IMR-90 (cell line): ENCODE measurements around the gene PIK3R3. TPM values are rescaled to one million over a fixed set of nuclear protein-coding genes. Genes with fewer than 3 reads are reported as not detected.

Experiments used
- ATAC-seq: fragments of 200-7000 bp; cut with Tn5 transposase; 2 replicates; pipeline ENCODE4 v1.9.1; 2020; ENCODE audit warnings: low read depth, mild to moderate bottlenecking, moderate library complexity
- BruUV-seq: library from RNA; stranded (reverse); fragments of 400-500 nt; replicated peaks from 2 replicates; lab custom pipeline; 2021; lab: Mats Ljungman, UMichigan
- CTCF ChIA-PET: fragments of 300-600 bp; formaldehyde crosslinking; extraction: SDS; loops from one replicate; lab custom pipeline; 2021; ENCODE audit warnings: antibody characterized with exemption; lab: Yijun Ruan, JAX
- POLR2A ChIA-PET: fragments of 300-600 bp; sonication (Branson Sonifier 250); formaldehyde crosslinking; loops from one replicate; lab custom pipeline; 2022; ENCODE audit warnings: antibody characterized with exemption; ENCODE audit not compliant: unreplicated experiment; lab: Charles Lee
- DNase-seq: peaks from one replicate; pipeline ENCODE4 v3.0.0; 2013
- H2AFZ ChIP-seq: replicated peaks from 2 replicates; pipeline ENCODE3; 2013; ENCODE audit warnings: low read length, mild to moderate bottlenecking; ENCODE audit not compliant: poor library complexity
- H2AK5ac ChIP-seq: 2 replicates; pipeline ENCODE4 v1.6.1; 2013; ENCODE audit warnings: low read depth, low read length, inconsistent platforms
- H2AK9ac ChIP-seq: replicated peaks from 2 replicates; pipeline ENCODE3; 2013; ENCODE audit warnings: mild to moderate bottlenecking, low read depth, low read length, moderate library complexity; ENCODE audit not compliant: poor library complexity
- H2BK120ac ChIP-seq: 2 replicates; pipeline ENCODE4 v1.6.1; 2013; ENCODE audit warnings: low read depth, low read length, inconsistent platforms
- H2BK15ac ChIP-seq: 3 replicates; pipeline ENCODE4 v1.6.1; 2013; ENCODE audit warnings: low read depth, low read length, inconsistent platforms
- H2BK20ac ChIP-seq: 2 replicates; pipeline ENCODE4 v1.6.1; 2013; ENCODE audit warnings: low read depth, mild to moderate bottlenecking, inconsistent platforms, low read length, moderate library complexity
- H2BK5ac ChIP-seq: 2 replicates; pipeline ENCODE4 v1.6.1; 2013; ENCODE audit warnings: mild to moderate bottlenecking, low read depth, low read length, inconsistent platforms; ENCODE audit not compliant: poor library complexity, severe bottlenecking
- H3K14ac ChIP-seq: replicated peaks from 2 replicates; pipeline ENCODE4 v1.6.1; 2013; ENCODE audit warnings: low read depth, low read length, inconsistent platforms
- H3K18ac ChIP-seq: 2 replicates; pipeline ENCODE4 v1.6.1; 2013; ENCODE audit warnings: low read depth, low read length, control low read depth
- H3K23ac ChIP-seq: 2 replicates; pipeline ENCODE4 v1.6.1; 2013; ENCODE audit warnings: low read depth, low read length, inconsistent platforms
- H3K27ac ChIP-seq: 2 replicates; pipeline ENCODE4 v1.5.1; 2013; ENCODE audit warnings: mild to moderate bottlenecking, control low read depth, low read length; ENCODE audit not compliant: insufficient read depth
- H3K27me3 ChIP-seq: 2 replicates; pipeline ENCODE4 v1.6.1; 2013; ENCODE audit warnings: low read length; ENCODE audit not compliant: control insufficient read depth, insufficient read depth
- H3K36me3 ChIP-seq: 2 replicates; pipeline ENCODE4 v1.6.1; 2013; ENCODE audit warnings: low read length, mixed read lengths; ENCODE audit not compliant: control insufficient read depth, insufficient read depth
- H3K4ac ChIP-seq: 2 replicates; pipeline ENCODE4 v1.6.1; 2013; ENCODE audit warnings: low read depth, low read length, inconsistent platforms
- H3K4me1 ChIP-seq: 2 replicates; pipeline ENCODE4 v1.6.1; 2013; ENCODE audit warnings: low read length, mixed read lengths; ENCODE audit not compliant: control insufficient read depth, insufficient read depth
- H3K4me2 ChIP-seq: 2 replicates; pipeline ENCODE4 v1.6.1; 2013; ENCODE audit warnings: low read depth, mild to moderate bottlenecking, control low read depth, low read length, moderate library complexity
- H3K4me3 ChIP-seq: 2 replicates; pipeline ENCODE4 v1.5.1; 2013; ENCODE audit warnings: low read depth, mild to moderate bottlenecking, control low read depth, low read length, moderate library complexity; ENCODE audit not compliant: insufficient read depth
- H3K56ac ChIP-seq: 2 replicates; pipeline ENCODE4 v1.6.1; 2013; ENCODE audit warnings: low read length, inconsistent platforms; ENCODE audit not compliant: insufficient read depth; ENCODE audit errors: extremely low read depth
- H3K79me1 ChIP-seq, 2 experiments: 2 replicates each; pipeline ENCODE4 v1.6.1; 2013; ENCODE audit warnings: low read length in 2 of 2, inconsistent platforms in 1 of 2, low read depth in 1 of 2
- H3K9ac ChIP-seq: 2 replicates; pipeline ENCODE4 v1.6.1; 2013; ENCODE audit warnings: low read depth, low read length, control low read depth
- H3K9me1 ChIP-seq: 2 replicates; pipeline ENCODE4 v1.6.1; 2013; ENCODE audit warnings: low read length, inconsistent platforms; ENCODE audit not compliant: insufficient read depth
- H3K9me3 ChIP-seq: 2 replicates; pipeline ENCODE4 v1.6.1; 2013; ENCODE audit warnings: low read length; ENCODE audit not compliant: control insufficient read depth, insufficient read depth
- H4K20me1 ChIP-seq: 2 replicates; pipeline ENCODE4 v1.6.1; 2013; ENCODE audit warnings: low read length, inconsistent platforms; ENCODE audit not compliant: insufficient read depth
- H4K5ac ChIP-seq: 2 replicates; pipeline ENCODE4 v1.6.1; 2013; ENCODE audit warnings: mild to moderate bottlenecking, low read depth, low read length, control low read depth
- H4K8ac ChIP-seq, 2 experiments: 2 replicates each; pipeline ENCODE4 v1.6.1; 2013; ENCODE audit warnings: low read depth in 2 of 2, low read length in 2 of 2, control low read depth in 1 of 2, inconsistent platforms in 1 of 2
- H4K91ac ChIP-seq: 2 replicates; pipeline ENCODE4 v1.6.1; 2013; ENCODE audit warnings: low read depth, low read length, inconsistent platforms; ENCODE audit not compliant: insufficient read depth
- CTCF ChIP-seq: conservative IDR thresholded peaks from 2 replicates; pipeline ENCODE4 v1.5.1; 2012; ENCODE audit warnings: mild to moderate bottlenecking, low read depth, low read length, improper control_type of control experiment
- MAFK ChIP-seq: IDR thresholded peaks from 2 replicates; pipeline ENCODE4 v1.6.1; 2012; ENCODE audit warnings: low read depth, low read length, improper control_type of control experiment
- WGBS, 2 experiments: methylation state at CpG; one replicate each; pipeline versions ENCODE4 v1.1.5 to v1.1.7; 2013; ENCODE audit warnings: missing lambda C conversion rate in 2 of 2; ENCODE audit not compliant: insufficient read length in 1 of 2; ENCODE audit errors: extremely low coverage in 2 of 2; 5-methylcytosine and 5-hydroxymethylcytosine counted together
- dilution Hi-C: fragments of 300-500 bp; cut with HindIII; formaldehyde crosslinking; loops from one replicate; pipeline ENCODE4 v1.14.3; 2018; ENCODE audit warnings: low sequenced_read_pairs; ENCODE audit not compliant: unreplicated experiment
- in situ Hi-C: fragments of 300-500 bp; cut with MboI; formaldehyde crosslinking; loops from 3 replicates; pipeline ENCODE4 v1.14.3; 2019; ENCODE audit warnings: low sequenced_read_pairs, inconsistent platforms, mixed read lengths
- intact Hi-C: fragments of 100-400 bp; cut with micrococcal nuclease; formaldehyde crosslinking; loops from 2 replicates; pipeline ENCODE4 v1.10.0; 2022
- polyA plus RNA-seq, 3 experiments: library from polyadenylated mRNA; depleted of rRNA; stranded (reverse); fragments of >200 nt; gene quantifications; 2 replicates each; pipeline ENCODE4 v1.2.3, GENCODE V29; 2012; ENCODE audit warnings: low replicate concordance in 1 of 3
- total RNA-seq: library from RNA; depleted of rRNA; stranded (reverse); fragments of >200 nt; gene quantifications from 2 replicates; pipeline ENCODE4 v1.2.3, GENCODE V29; 2012

Gene PIK3R3
- total and polyA plus RNA-seq, 2 of the 4 experiments (the other 2 are of a cell fraction) = 5.3 to 9.9 TPM

- no peaks in the 10 kb centered on the region for H3K27me3 ChIP-seq
- H3K36me3 ChIP-seq = 0 out of 2 replicates have a peak, but pooled peaks cover 2% of the 10 kb centered on the region
- H4K5ac ChIP-seq = no peak overlapping the region
- no peak overlapping the region for H2BK15ac ChIP-seq
- H2BK120ac ChIP-seq = no peak overlapping the region
- H2BK20ac ChIP-seq = no peak overlapping the region
- BruUV-seq = no TSS peak
- no peak overlapping the region for H2AK9ac ChIP-seq
- in situ Hi-C loops = no loop called here
- no peaks in the 10 kb centered on the region for H3K9me1 ChIP-seq
- H3K23ac ChIP-seq = no peak overlapping the region
- H2AFZ ChIP-seq = no peak overlapping the region
- no peak overlapping the region for H3K4me3 ChIP-seq
- ChIA-PET POLR2A (no interaction called here), CTCF (no interaction called here)
- no peak overlapping the region for H4K8ac ChIP-seq
- no peak overlapping the region for H4K91ac ChIP-seq
- intact Hi-C loops = loop anchor here (5.0 kb wide), 1 partner anchor 41 kb away; no protein-coding TSS in a partner anchor
- no peak overlapping the region for H3K14ac ChIP-seq
- no peak overlapping the region for H3K27ac ChIP-seq
- H3K56ac ChIP-seq = no peak overlapping the region
- no peak overlapping the region for H3K4ac ChIP-seq
- dilution Hi-C loops = no loop called here
- H4K20me1 ChIP-seq = no peaks in the 10 kb centered on the region
- H3K79me1 ChIP-seq = peaks cover 0 to under 1% of the 10 kb centered on the region in 2 experiments; a peak in 1 of 4 replicates
- H2BK5ac ChIP-seq = no peak overlapping the region
- H2AK5ac ChIP-seq = no peak overlapping the region
- no peaks in the 10 kb centered on the region for H3K9me3 ChIP-seq
- no peak overlapping the region for H3K18ac ChIP-seq
- no peak for DNase-seq
- no peaks in the 10 kb centered on the region for H3K4me1 ChIP-seq
- no CpG with 5 or more reads among the region's 2 CpGs for WGBS, 2 experiments
- ATAC-seq = no peak
- no peak overlapping the region for H3K4me2 ChIP-seq
- H3K9ac ChIP-seq = no peak overlapping the region
- TF ChIP-seq CTCF (no peak), MAFK (peak; percentile 77)
These were observed 56.1 kb downstream of the PIK3R3 start for GRCh38 chr1:46076343-46076742.
